ENCODE data around the gene NIM1K. TPM values are rescaled to one million over a fixed set of nuclear protein-coding genes. Genes with fewer than 3 reads are reported as not detected.

NIM1K gene
- total RNA-seq, 1 donor from 2014 or later, result 0.54 TPM

DNA sequence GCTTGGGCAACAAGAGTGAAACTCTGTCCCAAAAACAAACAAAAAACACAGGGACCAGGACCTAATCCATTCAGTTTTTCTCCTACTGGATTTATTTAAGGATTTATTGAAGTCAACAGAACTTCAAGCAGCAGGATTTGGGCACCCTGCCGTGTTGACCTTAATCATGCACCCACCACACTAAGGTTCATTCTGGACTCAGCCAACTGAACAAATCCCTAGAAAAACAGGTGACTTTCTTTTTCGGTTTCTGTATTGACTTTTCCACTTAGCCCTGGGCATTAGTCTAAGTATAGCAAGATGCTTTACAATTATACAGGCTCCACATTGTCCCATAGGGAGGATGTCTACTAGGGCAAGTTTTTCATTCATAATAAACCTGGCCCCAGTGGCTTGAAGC is 41.3 kb upstream of the NIM1K start:
- Histone ChIP-seq H3K4me1 (ENCODE audit: insufficient read depth, low read length) (peaks cover 4% of the 10 kb centered on the region), H4K20me1 (ENCODE audit: insufficient read depth, low read length) (peaks cover 79% of the 10 kb centered on the region), H3K79me2 (ENCODE audit: insufficient read depth, low read length) (peaks cover 76% of the 10 kb centered on the region), H2AFZ (ENCODE audit: low read depth, low read length) (no peak overlapping the region), H3K36me3 (ENCODE audit: insufficient read depth, low read length) (peaks cover 3% of the 10 kb centered on the region), H3K4me2 (ENCODE audit: low read length) (no peak overlapping the region), H3K4me3 (ENCODE audit: insufficient read depth, low read depth, low read length) (no peak overlapping the region), H3K27ac (ENCODE audit: low read depth, low read length) (no peak overlapping the region), H3K9me3 (ENCODE audit: insufficient read depth, low read depth, low read length) (no peaks in the 10 kb centered on the region), H3K9ac (ENCODE audit: low read length) (no peak overlapping the region), H3K27me3 (ENCODE audit: insufficient read depth, low read length) (no peaks in the 10 kb centered on the region)
- no peak for FAIRE-seq
- H3K27ac Mint-ChIP-seq (ENCODE audit: unreplicated experiment), result no peak overlapping the region
- TF ChIP-seq, protein P1, sequence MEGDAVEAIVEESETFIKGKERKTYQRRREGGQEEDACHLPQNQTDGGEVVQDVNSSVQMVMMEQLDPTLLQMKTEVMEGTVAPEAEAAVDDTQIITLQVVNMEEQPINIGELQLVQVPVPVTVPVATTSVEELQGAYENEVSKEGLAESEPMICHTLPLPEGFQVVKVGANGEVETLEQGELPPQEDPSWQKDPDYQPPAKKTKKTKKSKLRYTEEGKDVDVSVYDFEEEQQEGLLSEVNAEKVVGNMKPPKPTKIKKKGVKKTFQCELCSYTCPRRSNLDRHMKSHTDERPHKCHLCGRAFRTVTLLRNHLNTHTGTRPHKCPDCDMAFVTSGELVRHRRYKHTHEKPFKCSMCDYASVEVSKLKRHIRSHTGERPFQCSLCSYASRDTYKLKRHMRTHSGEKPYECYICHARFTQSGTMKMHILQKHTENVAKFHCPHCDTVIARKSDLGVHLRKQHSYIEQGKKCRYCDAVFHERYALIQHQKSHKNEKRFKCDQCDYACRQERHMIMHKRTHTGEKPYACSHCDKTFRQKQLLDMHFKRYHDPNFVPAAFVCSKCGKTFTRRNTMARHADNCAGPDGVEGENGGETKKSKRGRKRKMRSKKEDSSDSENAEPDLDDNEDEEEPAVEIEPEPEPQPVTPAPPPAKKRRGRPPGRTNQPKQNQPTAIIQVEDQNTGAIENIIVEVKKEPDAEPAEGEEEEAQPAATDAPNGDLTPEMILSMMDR (IDR thresholded peaks at IDR 0.05; ENCODE audit: insufficient read depth, low read depth, low read length), result no peak
- TF ChIP-seq EZH2 (IDR thresholded peaks at IDR 0.05; ENCODE audit: insufficient read depth, low read length), result no peak
- no peaks in the 10 kb centered on the region for H3K4me1 Mint-ChIP-seq (ENCODE audit: low read depth, unreplicated experiment)
- no peaks in the 10 kb centered on the region for H3K27me3 Mint-ChIP-seq (ENCODE audit: low read depth, unreplicated experiment)
- H3K36me3 Mint-ChIP-seq (ENCODE audit: low read depth, unreplicated experiment), result peaks cover 4% of the 10 kb centered on the region
- DNase-seq (ENCODE audit: low read depth), result no peak
- no peaks in the 10 kb centered on the region for H3K9me3 Mint-ChIP-seq (ENCODE audit: unreplicated experiment)
- no peak overlapping the region for H3K4me3 Mint-ChIP-seq (ENCODE audit: unreplicated experiment)

DNA sequence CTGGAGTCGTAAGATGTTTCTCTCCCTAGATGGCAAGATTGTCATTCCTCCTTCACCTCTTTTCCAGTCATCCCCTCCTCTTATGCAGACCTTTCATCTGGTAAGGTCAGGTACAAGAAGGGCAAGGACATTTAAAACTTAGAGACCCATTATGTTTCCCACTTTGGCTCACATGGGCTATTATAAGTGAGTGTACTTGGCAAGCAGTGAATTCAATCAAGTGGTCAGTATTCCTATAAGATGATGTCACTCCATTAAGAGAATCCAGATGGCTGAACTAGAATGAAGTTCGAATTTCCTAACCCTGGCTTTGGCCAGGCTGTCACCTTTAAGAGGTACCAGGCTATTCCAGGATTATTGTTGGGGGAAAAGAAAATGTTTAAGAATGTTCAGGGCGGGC is 39.1 kb upstream of the NIM1K start:
- Histone ChIP-seq H3K4me2 (ENCODE audit: low read length) (no peak overlapping the region), H3K36me3 (ENCODE audit: insufficient read depth, low read length) (peaks cover 3% of the 10 kb centered on the region), H3K4me3 (ENCODE audit: insufficient read depth, low read depth, low read length) (no peak overlapping the region), H3K9me3 (ENCODE audit: insufficient read depth, low read depth, low read length) (no peaks in the 10 kb centered on the region), H2AFZ (ENCODE audit: low read depth, low read length) (no peak overlapping the region), H3K27ac (ENCODE audit: low read depth, low read length) (no peak overlapping the region), H3K4me1 (ENCODE audit: insufficient read depth, low read length) (peaks cover 4% of the 10 kb centered on the region), H3K9ac (ENCODE audit: low read length) (no peak overlapping the region), H4K20me1 (ENCODE audit: insufficient read depth, low read length) (peaks cover 98% of the 10 kb centered on the region), H3K79me2 (ENCODE audit: insufficient read depth, low read length) (peaks cover 77% of the 10 kb centered on the region), H3K27me3 (ENCODE audit: insufficient read depth, low read length) (no peaks in the 10 kb centered on the region)
- Mint-ChIP-seq H3K4me3 (ENCODE audit: unreplicated experiment) (no peak overlapping the region), H3K27ac (ENCODE audit: unreplicated experiment) (no peak overlapping the region), H3K36me3 (ENCODE audit: low read depth, unreplicated experiment) (peaks cover 2% of the 10 kb centered on the region), H3K9me3 (ENCODE audit: unreplicated experiment) (no peaks in the 10 kb centered on the region), H3K27me3 (ENCODE audit: low read depth, unreplicated experiment) (no peaks in the 10 kb centered on the region), H3K4me1 (ENCODE audit: low read depth, unreplicated experiment) (peaks cover 2% of the 10 kb centered on the region)
- TF ChIP-seq EZH2 (IDR thresholded peaks at IDR 0.05; ENCODE audit: insufficient read depth, low read length), result no peak
- TF ChIP-seq, protein P1 (IDR thresholded peaks at IDR 0.05; ENCODE audit: insufficient read depth, low read depth, low read length), result no peak
- no peak for FAIRE-seq
- DNase-seq (ENCODE audit: low read depth), result peak; percentile 61

DNA sequence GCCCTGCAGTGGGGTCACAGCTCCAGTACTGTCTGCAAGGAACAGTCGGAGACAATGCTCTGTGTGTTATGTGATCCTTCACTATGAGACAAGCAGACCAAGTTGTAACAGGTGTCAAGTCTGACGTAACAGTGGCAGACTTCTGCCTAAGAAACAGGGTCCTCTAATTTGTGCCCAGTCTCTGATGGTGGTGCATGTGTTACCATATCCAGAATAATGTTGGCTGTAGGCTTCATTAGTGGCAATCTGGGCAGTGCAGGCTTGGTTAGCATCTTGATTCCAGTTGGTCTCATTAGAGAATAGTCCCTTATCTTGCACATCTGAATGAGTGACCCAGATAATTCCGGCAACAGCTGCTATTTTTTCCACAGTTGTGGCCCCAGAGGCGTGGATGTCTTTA is 37.6 kb upstream of the NIM1K start:
- no peak overlapping the region for H3K4me3 ChIP-seq (ENCODE audit: insufficient read depth, low read depth, low read length)
- Mint-ChIP-seq H3K9me3 (ENCODE audit: unreplicated experiment) (no peaks in the 10 kb centered on the region), H3K27me3 (ENCODE audit: low read depth, unreplicated experiment) (no peaks in the 10 kb centered on the region), H3K27ac (ENCODE audit: unreplicated experiment) (no peak overlapping the region), H3K4me3 (ENCODE audit: unreplicated experiment) (no peak overlapping the region), H3K36me3 (ENCODE audit: low read depth, unreplicated experiment) (peaks cover 6% of the 10 kb centered on the region), H3K4me1 (ENCODE audit: low read depth, unreplicated experiment) (peaks cover 2% of the 10 kb centered on the region)
- no peak for FAIRE-seq
- H3K79me2 ChIP-seq (ENCODE audit: insufficient read depth, low read length), result peaks cover 71% of the 10 kb centered on the region
- no peak overlapping the region for H3K9ac ChIP-seq (ENCODE audit: low read length)
- H3K4me1 ChIP-seq (ENCODE audit: insufficient read depth, low read length), result peaks cover 4% of the 10 kb centered on the region
- H3K27ac ChIP-seq (ENCODE audit: low read depth, low read length), result no peak overlapping the region
- no peak overlapping the region for H3K4me2 ChIP-seq (ENCODE audit: low read length)
- no peaks in the 10 kb centered on the region for H3K27me3 ChIP-seq (ENCODE audit: insufficient read depth, low read length)
- no peak for DNase-seq (ENCODE audit: low read depth)
- H3K9me3 ChIP-seq (ENCODE audit: insufficient read depth, low read depth, low read length), result no peaks in the 10 kb centered on the region
- H2AFZ ChIP-seq (ENCODE audit: low read depth, low read length), result no peak overlapping the region
- TF ChIP-seq EZH2 (IDR thresholded peaks at IDR 0.05; ENCODE audit: insufficient read depth, low read length), result no peak
- TF ChIP-seq, protein P1 (IDR thresholded peaks at IDR 0.05; ENCODE audit: insufficient read depth, low read depth, low read length), result no peak
- peaks cover 90% of the 10 kb centered on the region for H4K20me1 ChIP-seq (ENCODE audit: insufficient read depth, low read length)
- H3K36me3 ChIP-seq (ENCODE audit: insufficient read depth, low read length), result peaks cover 3% of the 10 kb centered on the region

All from astrocyte (in vitro differentiated cells and primary cell).